Adrenal gland (tissue), 5 donors: ENCODE measurements around the gene ANO6.

ENCODE experiments used
- POLR2A ChIP-seq, 2 donors: fragments of 450-650 bp; IDR thresholded peaks; one replicate each; pipeline ENCODE4 v1.6.1; 2017; ENCODE audit warnings: antibody characterized with exemption in 2 of 2, mild to moderate bottlenecking in 2 of 2, moderate library complexity in 1 of 2
- TF ChIP-seq, protein P1 (sequence below), 6 experiments: fragments of 450-650 bp in 4 of 6; fragments of 200-600 bp in 2 of 6; sonication (generic) in 1 of 6; IDR thresholded peaks; 1 replicate in 5 of 6; 2 replicates in 1 of 6; pipeline versions ENCODE4 v1.5.1 to v1.8.0; 2016 to 2021; ENCODE audit warnings: antibody characterized with exemption in 6 of 6, mild to moderate bottlenecking in 2 of 6, moderate library complexity in 1 of 6
- donor health status: DM: no; HTN: no; CAD: no.

DNA sequence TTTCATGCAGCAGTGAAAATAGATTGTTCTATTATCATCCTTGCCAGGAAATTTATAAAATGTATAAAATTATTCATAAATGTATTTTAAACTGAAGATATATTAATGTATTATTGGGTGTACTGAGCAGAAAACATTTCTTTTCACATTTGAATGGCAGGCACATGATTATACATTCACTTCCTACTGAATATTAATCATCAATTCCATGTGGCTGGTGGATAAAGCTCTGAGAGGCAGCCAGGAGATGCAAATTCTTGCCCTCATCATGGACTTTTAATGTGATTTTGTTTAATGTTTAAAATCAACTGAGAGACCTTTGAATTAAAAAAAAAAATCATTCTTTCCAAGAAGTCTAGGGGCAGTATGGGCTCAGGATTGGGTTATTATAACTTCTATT, 40.8 kb downstream of the ANO6 start:
- TF ChIP-seq, protein P1, sequence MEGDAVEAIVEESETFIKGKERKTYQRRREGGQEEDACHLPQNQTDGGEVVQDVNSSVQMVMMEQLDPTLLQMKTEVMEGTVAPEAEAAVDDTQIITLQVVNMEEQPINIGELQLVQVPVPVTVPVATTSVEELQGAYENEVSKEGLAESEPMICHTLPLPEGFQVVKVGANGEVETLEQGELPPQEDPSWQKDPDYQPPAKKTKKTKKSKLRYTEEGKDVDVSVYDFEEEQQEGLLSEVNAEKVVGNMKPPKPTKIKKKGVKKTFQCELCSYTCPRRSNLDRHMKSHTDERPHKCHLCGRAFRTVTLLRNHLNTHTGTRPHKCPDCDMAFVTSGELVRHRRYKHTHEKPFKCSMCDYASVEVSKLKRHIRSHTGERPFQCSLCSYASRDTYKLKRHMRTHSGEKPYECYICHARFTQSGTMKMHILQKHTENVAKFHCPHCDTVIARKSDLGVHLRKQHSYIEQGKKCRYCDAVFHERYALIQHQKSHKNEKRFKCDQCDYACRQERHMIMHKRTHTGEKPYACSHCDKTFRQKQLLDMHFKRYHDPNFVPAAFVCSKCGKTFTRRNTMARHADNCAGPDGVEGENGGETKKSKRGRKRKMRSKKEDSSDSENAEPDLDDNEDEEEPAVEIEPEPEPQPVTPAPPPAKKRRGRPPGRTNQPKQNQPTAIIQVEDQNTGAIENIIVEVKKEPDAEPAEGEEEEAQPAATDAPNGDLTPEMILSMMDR (IDR thresholded peaks at IDR 0.05): no peak
- TF ChIP-seq POLR2A (IDR thresholded peaks at IDR 0.05): no peak
